ENCODE results near the gene TEAD2.
"Not testable (repeated sequence)": the region's sequence is repeated elsewhere in the genome, so short reads cannot be mapped to it uniquely, and the experiment has no call there.

Gene TEAD2

GRCh38 chr19:49383599-49383998 lies 21.4 kb upstream of the TEAD2 start:
- no peak for DNase-seq

GRCh38 chr19:49382639-49383038 lies 20.4 kb upstream of the TEAD2 start:
- no peak for DNase-seq

- DNase-seq = no peak
Measured at GRCh38 chr19:49380391-49380790, 18.2 kb upstream of the TEAD2 start.

- DNase-seq = no peak
Measured at GRCh38 chr19:49378512-49378911, 16.3 kb upstream of the TEAD2 start.

GRCh38 chr19:49374665-49375434 lies 12.6 kb upstream of the TEAD2 start:
- DNase-seq = no peak

- DNase-seq = not testable (repeated sequence)
Measured at GRCh38 chr19:49373174-49373573, 11.0 kb upstream of the TEAD2 start.

- no peak for DNase-seq
Measured at GRCh38 chr19:49371184-49371583, 9.0 kb upstream of the TEAD2 start.

- no peak for DNase-seq
Measured at GRCh38 chr19:49368711-49369358, 6.6 kb upstream of the TEAD2 start.

- no peak for DNase-seq
Measured at GRCh38 chr19:49366110-49366509, 3.9 kb upstream of the TEAD2 start.

- DNase-seq = no peak
Measured at GRCh38 chr19:49364083-49364737, 2.0 kb upstream of the TEAD2 start.

GRCh38 chr19:49363268-49364082 lies 1.3 kb upstream of the TEAD2 start, which contains the start of gene DKKL1:
TSS of gene DKKL1 (plus strand) at chr19:49363877. CDS start at chr19:49363999, 122 bp downstream.
- peak; percentile 95 for DNase-seq

GRCh38 chr19:49362929-49363267 lies 682 bp upstream of the TEAD2 start:
- DNase-seq = no peak

- peak; percentile 73 for DNase-seq
Measured at GRCh38 chr19:49361438-49362047, 673 bp downstream of the TEAD2 start.

GRCh38 chr19:49359851-49360820 lies 2.1 kb downstream of the TEAD2 start:
- DNase-seq = no peak

GRCh38 chr19:49357186-49357585 lies 5.0 kb downstream of the TEAD2 start:
- DNase-seq = no peak

GRCh38 chr19:49356382-49356781 lies 5.8 kb downstream of the TEAD2 start:
- DNase-seq = no peak

- DNase-seq = no peak
Measured at GRCh38 chr19:49355909-49356353, 6.3 kb downstream of the TEAD2 start.

GRCh38 chr19:49349567-49349966 lies 12.6 kb downstream of the TEAD2 start:
- no peak for DNase-seq

GRCh38 chr19:49348305-49349189 lies 13.7 kb downstream of the TEAD2 start:
- DNase-seq = peak; percentile 31

- DNase-seq = peak; percentile 93
Measured at GRCh38 chr19:49347835-49348234, 14.4 kb downstream of the TEAD2 start.

Data from NCI-H82 (cell line).